ENCODE data around the gene ZSCAN22. TPM values are rescaled to one million over a fixed set of nuclear protein-coding genes. Genes with fewer than 3 reads are reported as not detected.

The ZSCAN22 gene
- polyA plus RNA-seq, 3 donors from 2014 or later: 0.90 to 3.0 (median 2.1) TPM

DNA sequence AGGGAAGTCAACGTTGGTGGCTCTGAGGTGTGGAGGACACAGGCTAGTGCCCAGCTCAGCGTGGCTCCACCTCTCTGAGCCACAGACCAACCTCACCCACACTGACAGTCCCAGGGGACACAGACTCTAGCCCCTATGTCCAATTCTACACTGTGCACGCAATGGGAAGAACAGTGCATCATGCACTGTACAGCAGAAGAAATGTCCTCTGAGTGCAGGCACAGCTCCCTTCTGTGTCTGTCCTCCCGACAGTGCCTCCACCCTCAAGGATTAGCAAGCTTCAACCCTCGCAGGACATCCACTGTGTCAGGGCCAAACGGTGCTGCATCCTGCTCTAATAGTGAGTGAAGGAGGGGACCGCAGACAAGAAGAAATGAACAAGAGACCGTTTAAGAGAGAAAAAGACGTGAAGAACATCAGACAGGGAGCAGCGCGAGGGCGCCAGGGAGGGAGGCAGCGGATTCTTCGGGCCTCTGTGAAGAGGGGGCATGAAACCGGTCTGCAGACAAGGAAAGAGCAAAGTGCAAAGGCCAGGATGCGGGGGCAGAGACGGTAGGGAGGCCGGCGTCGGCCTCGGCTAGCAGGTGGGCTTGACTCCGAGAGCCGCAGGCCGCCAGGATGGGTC lies 53.4 kb downstream of the ZSCAN22 start:
- peaks cover 26 to 28% of the 10 kb centered on the region in 2 donors for H3K4me1 Mint-ChIP-seq
- DNase-seq: no peak
- H3K27me3 Mint-ChIP-seq (ENCODE audit: low read depth in 3 of 3): peaks cover 4 to 8% (median 7%) of the 10 kb centered on the region in 3 donors
- no peaks in the 10 kb centered on the region for H3K36me3 Mint-ChIP-seq
- no peaks in the 10 kb centered on the region for H3K9me3 Mint-ChIP-seq
- H3K27ac Mint-ChIP-seq: peak overlapping the region; percentile 92 to 97 (median 96)
- peak overlapping the region; percentile 87 to 96 (median 89) for H3K4me3 Mint-ChIP-seq

DNA sequence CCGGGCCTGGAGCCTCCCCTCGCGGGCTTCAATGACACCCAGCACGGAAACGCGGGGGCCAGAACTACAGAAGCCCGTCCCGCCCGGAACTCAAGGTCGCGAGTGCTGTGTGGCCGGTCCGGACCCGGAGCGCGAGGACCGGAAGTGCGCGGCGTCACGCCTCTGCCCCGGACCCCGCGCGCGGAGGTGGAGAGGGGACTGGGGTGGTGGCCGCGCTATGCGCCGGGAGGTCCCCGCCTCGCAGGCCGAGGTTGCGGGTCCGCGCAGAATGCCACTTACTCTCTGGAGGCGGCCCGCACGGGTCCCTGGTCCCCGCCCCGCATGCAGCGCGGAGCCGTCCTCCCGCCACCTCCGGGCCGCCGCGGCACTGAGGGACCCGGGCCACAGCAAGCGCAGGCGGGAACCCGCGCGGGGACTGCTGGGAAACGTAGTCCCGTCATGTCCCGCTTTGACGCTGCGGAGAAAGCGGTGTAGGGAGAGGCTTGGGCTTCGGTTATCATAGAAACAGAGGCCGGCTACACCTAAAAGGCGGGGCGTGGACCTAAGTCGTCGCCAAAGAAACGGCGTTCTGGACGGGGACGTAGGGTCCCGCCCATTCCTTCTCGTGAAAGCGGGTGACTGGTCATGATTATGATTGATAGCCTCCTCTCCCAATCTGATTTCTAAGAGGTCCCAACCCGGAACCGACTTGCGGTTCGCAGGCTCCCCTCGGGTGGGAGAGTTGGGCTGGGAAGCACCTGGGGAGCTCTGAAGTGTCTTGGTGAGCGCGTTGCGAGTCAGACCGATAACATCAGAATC lies 54.1 kb downstream of the ZSCAN22 start, which contains the start of gene ZNF837:
Gene ZNF837 (minus strand): TSS at position 369 of the 798 bp plus-strand sequence. CDS start 11,698 bp downstream, outside the sequence.
- peak within 1 kb of the TSS; percentile 95 to 97 (median 96) for H3K27ac Mint-ChIP-seq
- peaks cover 28 to 30% of the 10 kb centered on the region in 2 donors for H3K4me1 Mint-ChIP-seq
- peak within 1 kb of the TSS; percentile 87 to 96 (median 89) for H3K4me3 Mint-ChIP-seq
- H3K36me3 Mint-ChIP-seq: no peaks in the 10 kb centered on the region
- peaks cover 4 to 9% (median 7%) of the 10 kb centered on the region in 3 donors for H3K27me3 Mint-ChIP-seq (ENCODE audit: low read depth in 3 of 3)
- DNase-seq: peak; percentile 98 to 99 (median 99)
- no peaks in the 10 kb centered on the region for H3K9me3 Mint-ChIP-seq

DNA sequence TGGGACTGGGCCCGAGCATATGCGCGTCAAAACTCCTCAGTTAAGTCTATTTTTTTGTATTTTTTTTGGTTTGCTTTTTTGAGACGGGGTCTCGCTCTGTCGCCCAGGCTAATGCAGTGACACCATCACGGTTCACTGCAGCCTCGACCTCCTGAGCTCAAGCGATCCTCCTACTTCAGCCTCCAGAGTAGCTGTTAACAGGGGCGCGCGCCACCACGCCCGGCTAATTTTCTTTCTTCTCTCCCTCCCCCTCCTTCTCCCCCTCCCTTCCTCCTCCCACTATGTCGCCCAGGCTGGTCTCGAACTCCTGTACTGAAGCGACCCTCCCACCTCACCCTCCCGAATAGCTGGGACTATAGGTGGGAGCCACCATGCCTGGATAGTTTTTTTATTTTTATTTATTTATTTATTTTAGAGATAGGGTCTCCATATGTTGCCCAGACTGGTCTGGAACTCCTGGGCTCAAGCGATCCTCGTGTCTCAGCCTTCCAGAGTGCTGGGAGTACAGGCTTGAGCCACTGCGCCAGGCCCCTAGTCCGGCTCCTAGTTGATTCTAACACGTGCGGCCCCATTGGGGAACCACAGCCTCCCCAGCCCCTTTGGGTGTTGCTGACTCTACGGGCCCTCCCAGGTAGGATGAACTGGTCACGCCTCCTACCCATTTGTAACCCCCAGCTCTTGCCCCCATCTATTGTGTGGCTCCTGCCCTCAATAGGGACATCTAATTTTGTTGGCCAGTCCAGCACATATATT lies 54.8 kb downstream of the ZSCAN22 start:
- peaks cover 28 to 35% of the 10 kb centered on the region in 2 donors for H3K4me1 Mint-ChIP-seq
- DNase-seq: no peak
- peak overlapping the region; percentile 87 to 96 (median 89) for H3K4me3 Mint-ChIP-seq
- H3K27ac Mint-ChIP-seq: peak overlapping the region; percentile 94 to 96 (median 95)
- no peaks in the 10 kb centered on the region for H3K36me3 Mint-ChIP-seq
- peaks cover 7 to 10% (median 9%) of the 10 kb centered on the region in 3 donors for H3K27me3 Mint-ChIP-seq (ENCODE audit: low read depth in 3 of 3)
- no peaks in the 10 kb centered on the region for H3K9me3 Mint-ChIP-seq

DNA sequence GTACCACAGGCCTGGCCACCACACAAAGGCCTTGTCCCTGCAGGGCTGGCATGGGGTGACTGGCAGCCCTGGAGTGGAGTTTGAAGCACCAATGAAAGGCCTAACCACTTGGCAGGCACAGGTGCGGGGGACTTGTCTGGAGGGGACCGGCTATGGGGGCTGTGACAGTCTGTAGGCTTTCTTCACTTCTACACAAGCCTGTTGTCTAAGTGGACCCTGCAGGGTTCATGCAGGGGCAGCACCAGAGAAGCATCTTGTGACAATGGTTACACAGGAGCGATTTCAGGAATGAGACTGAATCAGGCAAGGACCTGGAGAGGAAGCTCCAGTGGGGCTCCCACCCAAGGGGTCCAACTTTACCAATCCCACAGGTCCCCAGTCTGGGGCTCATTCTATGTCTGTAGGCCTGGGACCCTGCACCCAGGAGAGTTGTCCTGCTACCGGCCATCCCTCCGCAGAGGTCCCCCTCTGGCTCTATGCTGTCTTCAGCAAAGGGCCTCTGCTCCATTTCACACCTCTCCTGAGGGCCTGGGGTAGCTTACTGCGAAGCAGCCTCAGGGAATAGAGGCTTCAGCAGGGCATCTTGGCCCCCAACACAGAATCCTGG lies 56.3 kb downstream of the ZSCAN22 start:
- H3K4me1 Mint-ChIP-seq: peaks cover 42 to 48% of the 10 kb centered on the region in 2 donors
- H3K4me3 Mint-ChIP-seq: peak overlapping the region in 2 of 5 donors; percentile 21 to 60
- no peaks in the 10 kb centered on the region for H3K9me3 Mint-ChIP-seq
- H3K27ac Mint-ChIP-seq: peak overlapping the region in 4 of 6 donors; percentile 34 to 92 (median 58)
- H3K27me3 Mint-ChIP-seq (ENCODE audit: low read depth in 3 of 3): peaks cover 16 to 21% (median 17%) of the 10 kb centered on the region in 3 donors
- DNase-seq: no peak
- no peaks in the 10 kb centered on the region for H3K36me3 Mint-ChIP-seq

DNA sequence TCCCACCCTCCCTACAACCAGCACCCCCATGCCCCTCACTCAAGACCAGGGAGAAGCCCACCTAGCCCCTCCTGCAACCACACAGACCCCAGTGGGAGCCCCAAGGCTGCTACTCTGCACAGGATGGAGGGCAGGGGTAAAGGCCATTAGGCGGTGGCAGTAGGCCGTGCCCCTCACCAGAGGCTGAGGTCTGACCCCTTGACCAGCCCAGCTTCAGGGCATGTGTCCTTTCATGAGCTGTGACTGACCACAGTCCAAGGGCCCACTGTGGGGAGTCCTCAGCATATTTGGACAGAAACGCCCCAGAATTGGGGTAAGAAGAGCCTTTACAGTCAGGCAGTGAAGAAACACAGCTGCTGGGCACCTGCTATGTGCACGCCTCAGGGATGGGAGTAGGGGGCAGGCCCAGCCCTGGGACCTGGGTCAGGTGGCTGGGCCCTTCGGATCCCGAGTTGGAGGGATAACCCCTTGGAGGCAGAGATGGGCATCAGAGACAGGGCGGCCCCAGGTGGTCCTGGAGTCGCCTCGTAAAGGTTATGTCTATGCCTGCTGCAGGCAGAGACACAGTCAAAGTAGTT lies 58.6 kb downstream of the ZSCAN22 start:
- DNase-seq: no peak
- peaks cover 16 to 21% (median 17%) of the 10 kb centered on the region in 3 donors for H3K27me3 Mint-ChIP-seq (ENCODE audit: low read depth in 3 of 3)
- H3K27ac Mint-ChIP-seq: peak overlapping the region; percentile 96 to 99 (median 96)
- peaks cover 7% of the 10 kb centered on the region in 3 donors for H3K36me3 Mint-ChIP-seq
- H3K4me1 Mint-ChIP-seq: peaks cover 39 to 47% of the 10 kb centered on the region in 2 donors
- H3K9me3 Mint-ChIP-seq: no peaks in the 10 kb centered on the region
- H3K4me3 Mint-ChIP-seq: peak overlapping the region; percentile 63 to 96 (median 93)

DNA sequence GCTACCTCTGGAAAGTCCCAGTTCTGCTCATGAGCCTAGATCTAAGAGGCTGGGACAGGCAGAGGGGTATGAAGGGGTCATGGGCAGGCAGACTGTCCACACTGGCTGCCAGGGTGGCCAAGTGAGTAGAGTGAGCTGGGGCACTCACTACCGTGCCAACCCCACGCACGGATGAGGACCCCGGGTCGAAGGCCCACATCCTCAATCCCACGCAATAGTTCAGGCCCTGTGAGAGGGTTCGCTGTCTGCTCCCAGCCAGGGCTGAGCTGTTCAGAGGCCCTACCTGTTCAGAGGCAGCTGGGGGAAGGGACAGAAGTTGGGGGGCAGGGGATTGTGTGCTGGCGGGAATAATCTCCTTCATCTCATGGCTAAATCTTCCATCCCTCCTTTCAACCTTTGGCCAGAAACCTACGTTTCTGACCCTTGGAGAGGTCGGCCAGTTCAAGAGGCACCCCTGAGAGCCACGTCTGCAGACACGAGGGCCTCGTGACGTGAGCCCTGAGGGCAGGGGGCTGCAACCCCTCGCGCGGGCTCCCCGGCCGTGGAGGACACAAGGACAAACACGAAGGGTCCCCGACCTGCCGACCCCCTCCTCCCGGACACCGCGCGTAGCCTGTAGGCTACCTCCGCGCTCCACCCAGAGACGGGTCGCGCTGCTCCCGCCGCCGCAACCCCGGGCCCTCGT lies 59.2 kb downstream of the ZSCAN22 start:
- peak overlapping the region; percentile 89 to 96 (median 94) for H3K4me3 Mint-ChIP-seq

DNA sequence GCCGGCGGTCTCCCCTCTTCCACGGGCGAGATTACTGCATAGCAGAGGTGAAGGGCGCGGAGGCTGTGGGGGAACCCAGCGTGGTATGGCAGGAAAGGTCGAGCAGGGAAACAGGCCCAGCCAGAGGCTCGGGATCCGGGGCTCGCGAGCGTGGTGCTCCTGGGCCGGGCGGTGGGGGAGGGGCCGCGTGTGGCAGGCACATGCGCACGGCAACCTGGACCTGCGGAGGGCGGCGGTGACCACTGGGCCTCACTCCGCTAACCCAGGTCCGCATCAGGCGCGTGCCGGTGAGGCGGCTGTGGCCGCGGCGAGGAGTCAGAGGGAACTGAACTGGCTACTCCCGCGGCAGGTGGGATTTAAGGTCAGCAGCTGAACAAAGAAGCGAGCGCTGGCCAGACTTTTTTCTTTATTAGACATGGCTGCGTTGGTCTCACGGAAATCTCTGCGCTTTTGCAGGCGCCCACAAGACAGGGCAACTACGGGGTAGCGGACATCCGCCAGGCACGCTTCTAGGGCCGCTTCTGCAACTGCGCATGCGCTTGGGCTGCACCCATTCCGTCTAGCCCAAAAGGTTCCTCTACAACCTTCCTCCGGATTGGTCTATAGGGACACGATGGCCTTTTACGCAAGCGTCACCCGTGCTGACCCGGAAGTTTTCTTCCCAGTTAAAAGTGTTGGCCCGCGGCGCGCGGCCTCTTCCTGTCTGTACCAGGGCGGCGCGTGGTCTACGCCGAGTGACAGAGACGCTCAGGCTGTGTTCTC lies 60.0 kb downstream of the ZSCAN22 start, which contains the start of gene RPS5:
Gene RPS5 (plus strand): TSS at position 694 of the 762 bp plus-strand sequence. CDS start 869 bp downstream, outside the sequence.
- H3K4me3 Mint-ChIP-seq: peak within 1 kb of the TSS; percentile 89 to 96 (median 94)
- DNase-seq: peak; percentile 95 to 99 (median 97)
- H3K27ac Mint-ChIP-seq: peak within 1 kb of the TSS; percentile 96 to 99 (median 96)
- H3K36me3 Mint-ChIP-seq: peaks cover 11 to 12% (median 12%) of the 10 kb centered on the region in 3 donors
- H3K4me1 Mint-ChIP-seq: peaks cover 39 to 44% of the 10 kb centered on the region in 2 donors
- peaks cover 10 to 16% (median 14%) of the 10 kb centered on the region in 3 donors for H3K27me3 Mint-ChIP-seq (ENCODE audit: low read depth in 3 of 3)
- no peaks in the 10 kb centered on the region for H3K9me3 Mint-ChIP-seq

More for the DNA sequence above, 59.2 kb downstream of the ZSCAN22 start:
- H3K4me1 Mint-ChIP-seq: peaks cover 44 to 49% of the 10 kb centered on the region in 2 donors
- no peak for DNase-seq
- peaks cover 11 to 12% (median 12%) of the 10 kb centered on the region in 3 donors for H3K36me3 Mint-ChIP-seq
- H3K9me3 Mint-ChIP-seq: no peaks in the 10 kb centered on the region
- H3K27ac Mint-ChIP-seq: peak overlapping the region; percentile 96 to 99 (median 96)
- peaks cover 15 to 19% (median 15%) of the 10 kb centered on the region in 3 donors for H3K27me3 Mint-ChIP-seq (ENCODE audit: low read depth in 3 of 3)

DNA sequence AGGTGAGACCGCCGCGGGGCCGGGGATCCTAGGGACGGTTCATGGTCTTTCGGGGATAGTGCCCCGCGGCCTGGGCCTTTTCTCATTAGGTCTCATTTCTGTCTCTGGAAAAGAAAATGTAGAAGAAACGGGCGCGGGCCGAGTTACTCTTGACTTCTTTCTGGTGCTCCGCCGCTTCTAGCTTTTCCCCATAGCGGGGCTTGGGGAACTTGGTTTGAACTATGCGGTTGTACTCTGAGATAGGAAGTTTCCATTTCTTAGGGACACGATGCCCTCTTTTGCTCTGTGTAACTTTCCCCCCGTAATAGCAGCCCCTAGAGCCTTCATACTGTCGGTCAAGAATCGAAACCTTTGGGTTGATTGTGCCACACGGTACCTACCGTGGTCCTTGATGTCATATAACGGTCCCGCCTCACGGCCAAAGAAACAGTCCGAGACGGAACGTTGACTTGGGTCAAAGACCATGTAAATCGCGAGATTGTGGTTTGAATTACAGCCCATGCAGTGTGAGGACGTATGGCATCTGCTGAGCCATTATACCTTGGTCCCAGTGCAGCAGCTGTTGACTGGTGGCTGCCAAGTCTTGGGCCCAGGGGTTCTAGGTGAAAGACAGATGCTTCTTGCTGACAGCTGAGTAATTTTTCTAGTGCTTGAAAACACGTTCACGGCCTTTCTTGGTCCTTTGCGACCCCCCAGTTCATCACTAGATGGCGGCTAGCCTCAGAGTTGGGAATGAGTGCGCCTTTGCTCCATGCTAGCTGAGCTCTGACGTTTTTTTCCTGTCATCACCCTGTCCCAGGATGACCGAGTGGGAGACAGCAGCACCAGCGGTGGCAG lies 60.8 kb downstream of the ZSCAN22 start:
- Mint-ChIP-seq H3K9me3 (no peaks in the 10 kb centered on the region), H3K4me1 (peaks cover 34 to 39% of the 10 kb centered on the region in 2 donors), H3K27me3 (ENCODE audit: low read depth in 3 of 3) (peaks cover 10 to 16% (median 14%) of the 10 kb centered on the region in 3 donors), H3K27ac (peak overlapping the region; percentile 96 to 99 (median 96)), H3K36me3 (peaks cover 11 to 12% (median 12%) of the 10 kb centered on the region in 3 donors), H3K4me3 (peak overlapping the region; percentile 89 to 96 (median 94))
- no peak for DNase-seq

DNA sequence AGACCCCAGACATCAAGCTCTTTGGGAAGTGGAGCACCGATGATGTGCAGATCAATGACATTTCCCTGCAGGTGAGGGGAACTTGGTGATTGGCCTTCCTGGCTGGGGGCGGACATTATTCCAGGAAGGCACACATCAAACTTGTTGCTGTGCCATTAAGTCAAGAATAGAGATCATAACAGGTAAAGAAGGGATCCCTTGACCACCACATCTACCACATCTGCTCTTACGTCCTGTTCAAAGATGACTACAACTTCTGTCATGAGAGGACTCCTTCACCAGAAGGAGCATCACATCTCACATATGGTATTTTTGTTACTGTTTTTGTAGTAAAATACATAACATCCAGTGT lies 61.4 kb downstream of the ZSCAN22 start:
- H3K27ac Mint-ChIP-seq: peak overlapping the region; percentile 96 to 99 (median 96)
- peak overlapping the region; percentile 89 to 96 (median 94) for H3K4me3 Mint-ChIP-seq
- H3K4me1 Mint-ChIP-seq: peaks cover 34 to 36% of the 10 kb centered on the region in 2 donors
- no peak for DNase-seq
- peaks cover 12 to 16% (median 12%) of the 10 kb centered on the region in 3 donors for H3K36me3 Mint-ChIP-seq
- no peaks in the 10 kb centered on the region for H3K9me3 Mint-ChIP-seq
- H3K27me3 Mint-ChIP-seq (ENCODE audit: low read depth in 3 of 3): peaks cover 10 to 17% (median 14%) of the 10 kb centered on the region in 3 donors
